SK-N-SH (cell line): Measurements from ENCODE around the gene UBE4B. TPM values are rescaled to one million over a fixed set of nuclear protein-coding genes. Genes with fewer than 3 reads are reported as not detected.

Experiments used
- CTCF ChIA-PET: fragments of 300-600, 350-600 bp; formaldehyde crosslinking; extraction: SDS; loops from one replicate; lab custom pipeline; 2021; lab: Yijun Ruan, JAX
- POLR2A ChIA-PET: fragments of 350-600 bp; sonication (Branson Sonifier 250); formaldehyde crosslinking; extraction: SDS; loops from one replicate; lab custom pipeline; 2020; ENCODE audit warnings: antibody characterized with exemption, inconsistent platforms; lab: Yijun Ruan, JAX
- DNase-seq: peaks from one replicate; pipeline ENCODE4 v3.0.0; 2012
- H2AFZ ChIP-seq: fragments of 200-600 bp; sonication (generic); 2 replicates; pipeline ENCODE4 v1.8.1; 2016; ENCODE audit warnings: antibody characterized with exemption, mild to moderate bottlenecking, low read depth
- H3F3A ChIP-seq: fragments of 200-600 bp; sonication (generic); replicated peaks from 2 replicates; pipeline ENCODE3; 2016; ENCODE audit warnings: antibody characterized with exemption, mild to moderate bottlenecking; ENCODE audit not compliant: insufficient read depth
- H3K27ac ChIP-seq, 2 experiments: fragments of 200-500 bp in 1 of 2; fragments of 200-600 bp in 1 of 2; sonication (Bioruptor generic) in 1 of 2; sonication (generic), shearing (Covaris generic) in 1 of 2; 2 replicates each; pipeline versions ENCODE4 v1.5.1 to v1.6.1; 2014 to 2016; ENCODE audit warnings: low read depth in 2 of 2, inconsistent platforms in 1 of 2, low read length in 1 of 2, mild to moderate bottlenecking in 1 of 2, mixed read lengths in 1 of 2
- H3K27me3 ChIP-seq: fragments of 200-600 bp; sonication (generic), shearing (Covaris generic); 2 replicates; pipeline ENCODE4 v1.6.1; 2016; ENCODE audit warnings: mixed run types; ENCODE audit not compliant: insufficient read depth
- H3K36me3 ChIP-seq, 2 experiments: fragments of 200-500 bp in 1 of 2; fragments of 200-600 bp in 1 of 2; sonication (Bioruptor generic) in 1 of 2; sonication (generic) in 1 of 2; replicated peaks in 1 of 2; 2 replicates each; pipeline versions ENCODE3 to v1.5.1; 2014 to 2016; ENCODE audit warnings: low read length in 1 of 2, mild to moderate bottlenecking in 1 of 2; ENCODE audit not compliant: insufficient read depth in 2 of 2, control insufficient read depth in 1 of 2
- H3K4me1 ChIP-seq, 2 experiments: fragments of 200-500 bp in 1 of 2; fragments of 200-600 bp in 1 of 2; sonication (Bioruptor generic) in 1 of 2; sonication (generic), shearing (Covaris generic) in 1 of 2; 2 replicates each; pipeline versions ENCODE4 v1.5.1 to v1.6.1; 2014 to 2016; ENCODE audit warnings: low read depth in 1 of 2, low read length in 1 of 2, mixed run types in 1 of 2; ENCODE audit not compliant: insufficient read depth in 2 of 2, control insufficient read depth in 1 of 2
- H3K4me2 ChIP-seq: fragments of 200-600 bp; sonication (generic), shearing (Covaris generic); 2 replicates; pipeline ENCODE4 v1.6.1; 2017; ENCODE audit warnings: mixed run types
- H3K4me3 ChIP-seq, 2 experiments: fragments of 200-500 bp in 1 of 2; fragments of 200-600 bp in 1 of 2; sonication (Bioruptor generic) in 1 of 2; sonication (generic), shearing (Covaris generic) in 1 of 2; 2 replicates each; pipeline versions ENCODE4 v1.5.1 to v1.8.1; 2014 to 2016; ENCODE audit warnings: low read depth in 2 of 2, inconsistent platforms in 1 of 2, low read length in 1 of 2, mild to moderate bottlenecking in 1 of 2, mixed read lengths in 1 of 2, moderate library complexity in 1 of 2
- H3K79me2 ChIP-seq: fragments of 200-600 bp; sonication (generic); 2 replicates; pipeline ENCODE4 v1.8.1; 2017; ENCODE audit warnings: mild to moderate bottlenecking; ENCODE audit not compliant: insufficient read depth
- H3K9ac ChIP-seq: fragments of 200-600 bp; sonication (generic); 2 replicates; pipeline ENCODE4 v1.6.1; 2017; ENCODE audit warnings: mixed run types
- H3K9me2 ChIP-seq: fragments of 200-600 bp; sonication (generic); 2 replicates; pipeline ENCODE4 v1.6.1; 2017; ENCODE audit warnings: mixed run types
- H3K9me3 ChIP-seq: fragments of 200-600 bp; sonication (generic); 2 replicates; pipeline ENCODE4 v1.6.1; 2017; ENCODE audit warnings: mixed run types, mild to moderate bottlenecking, moderate library complexity
- H4K20me1 ChIP-seq: fragments of 200-600 bp; sonication (generic); 2 replicates; pipeline ENCODE4 v1.6.1; 2017; ENCODE audit warnings: mild to moderate bottlenecking, mixed run types; ENCODE audit not compliant: insufficient read depth
- CHD2 ChIP-seq: fragments of 150-350 bp; IDR thresholded peaks from 2 replicates; pipeline ENCODE4 v1.6.1; 2018; ENCODE audit warnings: low read length; ENCODE audit not compliant: partially characterized antibody
- CTCF ChIP-seq: fragments of 200-600 bp; sonication (generic); IDR thresholded peaks from 2 replicates; pipeline ENCODE4 v1.6.1; 2017; ENCODE audit warnings: antibody characterized with exemption, mild to moderate bottlenecking, moderate library complexity
- ELF1 ChIP-seq: IDR thresholded peaks from 2 replicates; pipeline ENCODE4 v1.4.0; 2012
- FOXJ3 ChIP-seq: sonication (generic); formaldehyde crosslinking; IDR thresholded peaks from 2 replicates; pipeline ENCODE4 v1.5.1; 2020; ENCODE audit warnings: mild to moderate bottlenecking, missing genetic modification reagents
- IRF3 ChIP-seq: fragments of 150-350 bp; IDR thresholded peaks from 2 replicates; pipeline ENCODE4 v1.6.1; 2016; ENCODE audit warnings: mild to moderate bottlenecking, low read depth, low read length
- JUND ChIP-seq: IDR thresholded peaks from 2 replicates; pipeline ENCODE4 v1.4.0; 2012
- MAX ChIP-seq: IDR thresholded peaks from 2 replicates; pipeline ENCODE4 v1.4.0; 2012; ENCODE audit warnings: low read depth
- NRF1 ChIP-seq: IDR thresholded peaks from 2 replicates; pipeline ENCODE4 v1.6.1; 2012; ENCODE audit warnings: low read depth, mild to moderate bottlenecking, low read length
- RAD21 ChIP-seq: IDR thresholded peaks from 2 replicates; pipeline ENCODE4 v1.6.1; 2012; ENCODE audit warnings: mild to moderate bottlenecking, low read length
- REST ChIP-seq: IDR thresholded peaks from 2 replicates; pipeline ENCODE4 v1.6.1; 2012; ENCODE audit warnings: mild to moderate bottlenecking, low read depth, low read length, moderate library complexity
- RFX5 ChIP-seq: IDR thresholded peaks from 2 replicates; pipeline ENCODE4 v1.6.1; 2012; ENCODE audit warnings: mild to moderate bottlenecking, improper control_type of control experiment, low read length
- SIN3A ChIP-seq: IDR thresholded peaks from 2 replicates; pipeline ENCODE4 v1.6.1; 2012; ENCODE audit warnings: low read depth, mild to moderate bottlenecking, low read length, moderate library complexity, borderline replicate concordance
- SMC3 ChIP-seq: IDR thresholded peaks from 2 replicates; pipeline ENCODE4 v1.6.1; 2012; ENCODE audit warnings: low read depth, low read length, improper control_type of control experiment
- TAF1 ChIP-seq: IDR thresholded peaks from 2 replicates; pipeline ENCODE4 v1.6.1; 2012; ENCODE audit warnings: low read depth, mild to moderate bottlenecking, low read length, moderate library complexity, borderline replicate concordance
- TEAD4 ChIP-seq: IDR thresholded peaks from 2 replicates; pipeline ENCODE4 v1.4.0; 2012; ENCODE audit warnings: mild to moderate bottlenecking, borderline replicate concordance; ENCODE audit not compliant: insufficient read depth
- USF2 ChIP-seq: fragments of 150-350 bp; IDR thresholded peaks from 2 replicates; pipeline ENCODE4 v1.6.1; 2017; ENCODE audit warnings: antibody characterized with exemption, low read length, low read depth, borderline replicate concordance
- YY1 ChIP-seq: IDR thresholded peaks from 2 replicates; pipeline ENCODE4 v1.4.0; 2012; ENCODE audit warnings: low read depth, mild to moderate bottlenecking
- WGBS: methylation state at CpG from one replicate; pipeline ENCODE4 v1.1.6; 2017; ENCODE audit warnings: low lambda C conversion rate; 5-methylcytosine and 5-hydroxymethylcytosine counted together
- polyA plus RNA-seq, 3 experiments: library from polyadenylated mRNA; depleted of rRNA; stranded (reverse); fragments of >200 nt; gene quantifications; 2 replicates each; pipeline ENCODE4 v1.2.3, GENCODE V29; 2012
- TF ChIP-seq, protein P1 (sequence below): IDR thresholded peaks from 2 replicates; pipeline ENCODE4; 2012

UBE4B gene
- polyA plus RNA-seq, 1 of the 3 experiments (the other 2 are of a cell fraction): 19.1 TPM

DNA sequence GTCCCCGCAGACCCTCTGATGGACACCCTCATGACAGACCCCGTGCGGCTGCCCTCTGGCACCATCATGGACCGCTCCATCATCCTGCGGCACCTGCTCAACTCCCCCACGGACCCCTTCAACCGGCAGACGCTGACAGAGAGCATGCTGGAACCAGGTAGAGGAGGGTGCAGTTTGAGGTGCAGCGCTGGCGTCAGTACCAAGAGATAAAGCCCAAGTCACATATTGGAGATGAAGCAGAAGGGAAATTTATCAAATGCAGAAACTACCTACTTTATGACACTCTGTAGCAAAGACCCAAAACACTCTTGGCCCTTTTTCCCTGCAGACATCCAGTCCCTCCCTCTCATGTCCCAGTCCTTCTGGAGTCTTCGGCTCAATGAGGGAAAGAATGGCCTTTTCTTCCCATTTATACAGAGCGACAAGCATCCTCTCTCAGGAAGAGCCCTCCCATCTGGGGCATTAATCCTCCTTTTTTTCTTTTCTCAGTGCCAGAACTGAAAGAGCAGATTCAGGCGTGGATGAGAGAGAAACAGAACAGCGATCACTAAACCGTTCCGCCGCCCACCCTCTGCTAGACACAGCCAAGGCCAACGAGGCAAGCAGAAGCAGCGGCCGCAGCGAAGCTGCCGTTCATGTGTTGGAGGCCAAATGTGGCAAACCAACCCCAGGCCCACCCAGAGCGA is 146.8 kb downstream of the UBE4B start:
- no peaks in the 10 kb centered on the region for H3K27me3 ChIP-seq
- TF ChIP-seq YY1 (no peak), RFX5 (no peak), RAD21 (no peak), CTCF (no peak), USF2 (no peak), TEAD4 (no peak), TAF1 (no peak), ELF1 (no peak), MAX (no peak), FOXJ3 (CRISPR knock-in tag) (no peak), IRF3 (no peak), REST (no peak), SMC3 (no peak), CHD2 (no peak), SIN3A (no peak), NRF1 (no peak), JUND (no peak)
- TF ChIP-seq, protein P1, sequence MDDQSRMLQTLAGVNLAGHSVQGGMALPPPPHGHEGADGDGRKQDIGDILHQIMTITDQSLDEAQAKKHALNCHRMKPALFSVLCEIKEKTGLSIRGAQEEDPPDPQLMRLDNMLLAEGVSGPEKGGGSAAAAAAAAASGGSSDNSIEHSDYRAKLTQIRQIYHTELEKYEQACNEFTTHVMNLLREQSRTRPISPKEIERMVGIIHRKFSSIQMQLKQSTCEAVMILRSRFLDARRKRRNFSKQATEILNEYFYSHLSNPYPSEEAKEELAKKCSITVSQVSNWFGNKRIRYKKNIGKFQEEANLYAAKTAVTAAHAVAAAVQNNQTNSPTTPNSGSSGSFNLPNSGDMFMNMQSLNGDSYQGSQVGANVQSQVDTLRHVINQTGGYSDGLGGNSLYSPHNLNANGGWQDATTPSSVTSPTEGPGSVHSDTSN: no peak
- peaks cover 3% of the 10 kb centered on the region for H3F3A ChIP-seq
- no peaks in the 10 kb centered on the region for H4K20me1 ChIP-seq
- no peak for DNase-seq
- no peak overlapping the region for H3K9ac ChIP-seq
- WGBS: 93% methylated on average over 23 of the region's 23 CpGs
- CTCF ChIA-PET: no interaction called here
- POLR2A ChIA-PET: no interaction called here
- no peaks in the 10 kb centered on the region for H3K9me2 ChIP-seq
- H3K4me2 ChIP-seq: no peak overlapping the region
- no peaks in the 10 kb centered on the region for H3K9me3 ChIP-seq
- H3K4me1 ChIP-seq: no peaks in the 10 kb centered on the region; a peak in 1 of 4 replicates
- H2AFZ ChIP-seq: no peak overlapping the region
- H3K4me3 ChIP-seq: no peak overlapping the region
- peaks cover 5 to 18% of the 10 kb centered on the region in 2 experiments for H3K36me3 ChIP-seq
- no peak overlapping the region for H3K27ac ChIP-seq
- no peaks in the 10 kb centered on the region for H3K79me2 ChIP-seq
